Activated T-helper 1 cell treated with anti-CD3 and anti-CD28 coated beads, Interleukin-12 subunit alpha, Interleukin-12 subunit beta, Interleukin-2, Interleukin-4 antibody, amounts not matched to agents 30 ng/mL and 10 ng/mL and 1 ng/mL, durations not matched to agents 14 hours and 24 hours and 36 hours (primary cell): ENCODE measurements around the gene PLCD4. TPM values are rescaled to one million over a fixed set of nuclear protein-coding genes. Genes with fewer than 3 reads are reported as not detected.

Experiments
- DNase-seq: peaks from one replicate; pipeline ENCODE4 v3.0.0; 2021; ENCODE audit warnings: low spot score
- H3K27ac Mint-ChIP-seq: one replicate; pipeline ENCODE4 v1.8.0; 2021; ENCODE audit warnings: mild to moderate bottlenecking, mixed read lengths
- H3K27me3 Mint-ChIP-seq: one replicate; pipeline ENCODE4 v1.8.0; 2022; ENCODE audit warnings: mild to moderate bottlenecking, moderate library complexity, mixed read lengths; ENCODE audit not compliant: insufficient read depth
- H3K36me3 Mint-ChIP-seq: one replicate; pipeline ENCODE4 v1.8.0; 2021; ENCODE audit warnings: low read depth, mixed read lengths
- H3K4me1 Mint-ChIP-seq: one replicate; pipeline ENCODE4 v1.8.0; 2021; ENCODE audit warnings: low read depth, mixed read lengths
- H3K4me3 Mint-ChIP-seq: one replicate; pipeline ENCODE4 v1.8.0; 2021; ENCODE audit warnings: mild to moderate bottlenecking, moderate library complexity, mixed read lengths
- H3K9me3 Mint-ChIP-seq: one replicate; pipeline ENCODE4 v1.8.0; 2021; ENCODE audit warnings: mixed read lengths
- intact Hi-C: fragments of 100-400 bp; cut with micrococcal nuclease; formaldehyde crosslinking; loops from one replicate; pipeline ENCODE4 v1.15.1; 2024
- total RNA-seq: library from RNA; stranded (reverse); gene quantifications from 2 replicates; pipeline ENCODE4 v1.2.3, GENCODE V29; 2022

Gene PLCD4
- total RNA-seq, 1 donor from 2014 or later, result 0.62 TPM

GRCh38 chr2:218659258-218659987, 51.7 kb downstream of the PLCD4 start, which contains the start of the genes BCS1L and ZNF142:
TSS of gene BCS1L (plus strand) at chr2:218659683. CDS start at chr2:218660988, 1,305 bp downstream.
TSS of gene ZNF142 (minus strand) at chr2:218659623. CDS start at chr2:218656429, 3,194 bp downstream.
- no peaks in the 10 kb centered on the region for H3K27me3 Mint-ChIP-seq
- peak within 1 kb of the TSS; percentile 99 for H3K4me3 Mint-ChIP-seq
- peaks cover 29% of the 10 kb centered on the region for H3K4me1 Mint-ChIP-seq
- H3K27ac Mint-ChIP-seq, result peak within 1 kb of the TSS; percentile 97
- H3K9me3 Mint-ChIP-seq, result no peaks in the 10 kb centered on the region
- DNase-seq, result peak; percentile 92
- intact Hi-C loops, result loop anchor here (1.0 to 5.0 kb wide), 13 partner anchors 13 to 729 kb away; partner anchors contain the start of genes AAMP, ANKZF1, ARPC2 and ATG9A
- H3K36me3 Mint-ChIP-seq, result peaks cover 32% of the 10 kb centered on the region

- Mint-ChIP-seq H3K36me3 (peaks cover 38% of the 10 kb centered on the region), H3K27ac (peak overlapping the region; percentile 97), H3K4me3 (peak overlapping the region; percentile 99), H3K4me1 (peaks cover 29% of the 10 kb centered on the region), H3K27me3 (peaks cover under 1% of the 10 kb centered on the region), H3K9me3 (no peaks in the 10 kb centered on the region)
- intact Hi-C loops, result loop anchor here (1.0 to 5.0 kb wide), 13 partner anchors 12 to 729 kb away; partner anchors contain the start of genes AAMP, ANKZF1, ARPC2 and ATG9A
- no peak for DNase-seq
These were observed 52.3 kb downstream of the PLCD4 start for GRCh38 chr2:218659988-218660358.

GRCh38 chr2:218662377-218662776, 54.7 kb downstream of the PLCD4 start:
- peaks cover 24% of the 10 kb centered on the region for H3K4me1 Mint-ChIP-seq
- peaks cover 1% of the 10 kb centered on the region for H3K27me3 Mint-ChIP-seq
- H3K27ac Mint-ChIP-seq, result no peak overlapping the region
- H3K9me3 Mint-ChIP-seq, result no peaks in the 10 kb centered on the region
- H3K36me3 Mint-ChIP-seq, result peaks cover 36% of the 10 kb centered on the region
- intact Hi-C loops, result no loop called here
- no peak for DNase-seq
- H3K4me3 Mint-ChIP-seq, result no peak overlapping the region

GRCh38 chr2:218662827-218663226, 55.1 kb downstream of the PLCD4 start:
- no peak overlapping the region for H3K27ac Mint-ChIP-seq
- H3K27me3 Mint-ChIP-seq, result peaks cover 1% of the 10 kb centered on the region
- H3K9me3 Mint-ChIP-seq, result no peaks in the 10 kb centered on the region
- peaks cover 20% of the 10 kb centered on the region for H3K4me1 Mint-ChIP-seq
- intact Hi-C loops, result no loop called here
- no peak for DNase-seq
- H3K36me3 Mint-ChIP-seq, result peaks cover 38% of the 10 kb centered on the region
- no peak overlapping the region for H3K4me3 Mint-ChIP-seq

DNA sequence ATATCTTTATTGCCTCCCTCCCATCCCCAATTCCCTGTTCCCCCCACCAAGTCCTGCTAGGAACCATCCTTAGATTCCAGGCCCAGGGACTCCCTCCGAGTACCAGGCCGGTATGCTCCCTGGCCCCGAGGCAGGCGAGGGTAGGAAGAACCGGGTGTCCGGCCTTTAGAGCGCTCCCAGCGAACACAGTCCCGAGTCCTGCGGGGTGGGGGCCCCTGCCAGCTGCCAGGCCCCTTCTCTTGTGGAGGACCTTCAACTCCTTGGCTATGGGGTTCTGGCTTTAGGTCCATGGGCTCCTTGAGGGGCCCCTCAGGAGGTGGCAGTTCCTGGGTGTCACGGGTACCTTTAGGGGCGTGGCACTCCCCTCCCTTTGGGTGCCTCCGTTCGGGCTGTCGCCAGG, 56.2 kb downstream of the PLCD4 start:
- intact Hi-C loops, result no loop called here
- Mint-ChIP-seq H3K4me3 (no peak overlapping the region), H3K4me1 (peaks cover 13% of the 10 kb centered on the region), H3K27me3 (peaks cover 1% of the 10 kb centered on the region), H3K36me3 (peaks cover 43% of the 10 kb centered on the region), H3K27ac (no peak overlapping the region), H3K9me3 (no peaks in the 10 kb centered on the region)
- no peak for DNase-seq

- no peak overlapping the region for H3K27ac Mint-ChIP-seq
- H3K4me3 Mint-ChIP-seq, result no peak overlapping the region
- DNase-seq, result no peak
- peaks cover 11% of the 10 kb centered on the region for H3K4me1 Mint-ChIP-seq
- intact Hi-C loops, result no loop called here
- peaks cover 1% of the 10 kb centered on the region for H3K27me3 Mint-ChIP-seq
- H3K36me3 Mint-ChIP-seq, result peaks cover 40% of the 10 kb centered on the region
- H3K9me3 Mint-ChIP-seq, result no peaks in the 10 kb centered on the region
These were observed 57.0 kb downstream of the PLCD4 start for GRCh38 chr2:218664653-218665052.

DNA sequence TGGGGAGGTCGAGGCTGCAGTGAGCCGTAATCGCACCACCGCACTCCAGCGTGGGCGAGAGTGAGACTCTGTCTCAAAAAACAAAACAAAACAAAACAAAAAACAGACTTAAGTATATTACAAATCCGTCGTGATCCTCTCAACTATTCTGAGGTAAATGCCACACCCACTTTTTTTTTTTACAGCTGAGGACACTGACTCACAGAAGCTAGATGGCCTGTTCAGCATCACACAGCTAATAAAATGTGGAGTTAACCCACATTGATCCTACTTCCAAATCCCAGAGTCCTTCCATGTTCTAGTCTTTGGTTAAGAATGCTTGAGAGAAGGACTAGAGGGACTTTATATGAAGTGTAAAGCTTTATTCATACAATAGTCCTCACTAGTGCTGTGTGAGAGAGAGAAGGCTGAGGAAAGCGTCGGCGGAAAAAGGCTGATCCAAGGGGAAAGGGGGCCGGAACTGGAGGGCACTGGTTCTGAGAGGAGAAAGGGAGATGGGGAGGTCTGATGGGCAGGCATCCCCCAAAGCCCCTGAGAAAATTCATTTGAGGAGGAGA, 63.5 kb downstream of the PLCD4 start:
- intact Hi-C loops, result loop anchor here (1.0 to 5.0 kb wide), 5 partner anchors 39 to 871 kb away; partner anchors contain the start of genes CHPF, CNOT9, DNPEP and TMEM198
- H3K27me3 Mint-ChIP-seq, result no peaks in the 10 kb centered on the region

DNA sequence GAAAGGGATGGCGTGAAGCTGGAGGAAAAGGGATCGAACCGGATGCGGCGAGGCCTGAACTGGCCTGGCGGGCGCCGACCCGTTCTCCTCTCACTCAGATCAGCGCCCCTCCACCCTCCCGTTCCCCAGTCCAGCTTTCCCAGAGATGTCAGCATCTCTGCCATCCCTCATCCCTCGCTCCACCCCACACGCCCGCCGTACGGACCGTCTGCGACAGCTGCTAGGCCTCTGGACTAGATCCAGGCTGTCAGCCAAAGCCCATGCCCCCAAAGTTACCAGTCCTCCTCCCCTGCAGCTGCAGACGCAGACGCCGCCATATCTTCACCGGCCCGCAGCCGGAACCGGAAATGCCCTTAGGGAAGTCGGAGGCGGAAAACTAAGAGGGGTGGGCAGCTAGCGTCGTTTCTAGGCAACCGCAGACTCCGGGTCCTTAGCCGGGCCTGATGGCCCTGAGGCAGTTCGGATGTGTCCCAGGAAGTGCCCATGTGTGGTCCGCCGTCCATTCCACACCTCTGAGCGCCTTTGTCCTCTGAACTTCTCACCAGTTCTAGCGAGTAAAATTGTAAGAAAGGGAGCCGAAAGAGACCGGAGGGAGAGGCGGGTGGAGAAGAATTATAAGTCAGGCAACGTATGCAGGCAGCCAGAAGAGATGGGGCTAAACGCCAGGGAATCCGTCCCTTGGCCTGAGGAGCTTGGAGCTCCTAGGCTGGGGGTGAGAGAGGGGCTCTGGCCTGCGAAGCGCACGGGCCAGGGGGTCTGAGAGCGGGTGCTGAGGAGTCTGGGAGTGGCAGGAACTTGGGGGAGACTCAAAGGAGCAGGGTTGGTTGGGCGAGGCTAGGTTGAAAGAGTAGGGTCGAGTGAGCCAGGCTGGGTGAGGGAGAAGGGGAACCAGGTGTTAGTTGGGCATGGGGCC, 64.2 kb downstream of the PLCD4 start, which contains the start of the genes RNF25 and STK36:
RNF25 (minus strand) TSS at position 349 of the 913 bp plus-strand sequence; CDS start at position 317, 32 bp downstream.
STK36 (plus strand) TSS at position 433 of the 913 bp plus-strand sequence. CDS start 744 bp downstream, outside the sequence.
- H3K27me3 Mint-ChIP-seq, result no peaks in the 10 kb centered on the region
- peak within 1 kb of the TSS; percentile 100 for H3K4me3 Mint-ChIP-seq
- peak; percentile 77 for DNase-seq
- peaks cover 11% of the 10 kb centered on the region for H3K36me3 Mint-ChIP-seq
- H3K4me1 Mint-ChIP-seq, result peaks cover 22% of the 10 kb centered on the region
- no peaks in the 10 kb centered on the region for H3K9me3 Mint-ChIP-seq
- H3K27ac Mint-ChIP-seq, result peak within 1 kb of the TSS; percentile 93
- intact Hi-C loops, result loop anchor here (1.0 to 5.0 kb wide), 8 partner anchors 13 to 870 kb away; partner anchors contain the start of genes BCS1L, CHPF, CNOT9 and DNPEP

More for the DNA sequence above, 63.5 kb downstream of the PLCD4 start:
- Mint-ChIP-seq H3K27ac (peak overlapping the region; percentile 93), H3K36me3 (peaks cover 9% of the 10 kb centered on the region), H3K4me3 (peak overlapping the region; percentile 100), H3K4me1 (peaks cover 22% of the 10 kb centered on the region), H3K9me3 (no peaks in the 10 kb centered on the region)
- DNase-seq, result no peak

DNA sequence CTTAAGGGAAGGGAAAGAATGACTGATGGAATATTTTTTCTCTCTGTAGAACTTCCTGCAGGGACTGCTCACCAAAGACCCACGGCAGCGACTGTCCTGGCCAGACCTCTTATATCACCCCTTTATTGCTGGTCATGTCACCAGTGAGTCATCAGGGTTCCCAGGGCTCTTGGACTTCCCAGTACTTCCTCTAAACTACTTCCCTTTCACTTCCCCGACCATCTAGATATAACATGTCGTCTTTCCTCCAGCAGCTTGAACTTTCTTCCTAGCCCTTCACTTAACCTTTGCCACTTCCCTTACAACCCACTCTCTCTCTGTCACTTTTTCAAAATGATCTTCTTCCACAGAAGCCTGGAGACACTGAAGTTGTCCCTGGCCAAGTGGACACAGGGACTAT, 71.4 kb downstream of the PLCD4 start:
- H3K9me3 Mint-ChIP-seq, result no peaks in the 10 kb centered on the region
- peaks cover 3% of the 10 kb centered on the region for H3K36me3 Mint-ChIP-seq
- H3K27ac Mint-ChIP-seq, result no peak overlapping the region
- intact Hi-C loops, result no loop called here
- no peak for DNase-seq
- no peaks in the 10 kb centered on the region for H3K4me1 Mint-ChIP-seq
- no peaks in the 10 kb centered on the region for H3K27me3 Mint-ChIP-seq
- no peak overlapping the region for H3K4me3 Mint-ChIP-seq

DNA sequence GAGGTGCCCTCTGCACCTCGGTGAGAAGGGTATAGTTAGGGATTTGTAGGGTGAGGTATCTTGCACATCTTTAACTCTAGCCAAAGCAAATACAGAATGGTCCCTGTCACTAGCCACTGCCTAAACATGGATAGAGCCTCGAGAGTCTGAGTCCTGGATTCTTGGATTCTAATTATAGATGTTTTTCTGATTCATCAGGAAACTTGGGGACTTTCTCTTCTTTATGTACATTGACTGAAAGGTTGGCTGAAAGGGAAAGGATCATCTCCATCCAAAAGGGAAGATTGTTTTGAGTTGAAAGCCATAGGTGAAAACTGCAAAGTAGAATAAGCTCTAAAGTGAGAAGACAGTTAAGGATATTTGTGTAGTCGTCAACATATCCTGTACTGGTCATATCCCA, 72.4 kb downstream of the PLCD4 start:
- DNase-seq, result no peak
- H3K4me1 Mint-ChIP-seq, result no peaks in the 10 kb centered on the region
- intact Hi-C loops, result no loop called here
- H3K36me3 Mint-ChIP-seq, result peaks cover 3% of the 10 kb centered on the region
- H3K27me3 Mint-ChIP-seq, result no peaks in the 10 kb centered on the region
- H3K4me3 Mint-ChIP-seq, result no peak overlapping the region
- no peak overlapping the region for H3K27ac Mint-ChIP-seq
- no peaks in the 10 kb centered on the region for H3K9me3 Mint-ChIP-seq
